ENCODE results near the gene MYOCOS.

The MYOCOS gene

GRCh38 chr1:171637928-171638576 lies 16.0 kb downstream of the MYOCOS start:
- no peak for TF ChIP-seq CTCF (conservative IDR thresholded peaks at IDR 0.05; ENCODE audit: control insufficient read depth, insufficient read depth, low read depth, low read length)

GRCh38 chr1:171640225-171640624 lies 18.2 kb downstream of the MYOCOS start:
- no peak for DNase-seq (ENCODE audit: low read depth)
- H3K4me3 ChIP-seq (ENCODE audit: control insufficient read depth, low read depth, low read length) = no peak overlapping the region
- TF ChIP-seq CTCF (conservative IDR thresholded peaks at IDR 0.05; ENCODE audit: control insufficient read depth, insufficient read depth, low read depth, low read length) = no peak

More at GRCh38 chr1:171637928-171638576, 16.0 kb downstream of the MYOCOS start:
- H3K4me3 ChIP-seq (ENCODE audit: control insufficient read depth, low read depth, low read length) = no peak overlapping the region
- peak; percentile 28 for DNase-seq (ENCODE audit: low read depth)

GRCh38 chr1:171641076-171641864 lies 19.2 kb downstream of the MYOCOS start:
- H3K4me3 ChIP-seq (ENCODE audit: control insufficient read depth, low read depth, low read length) = no peak overlapping the region
- TF ChIP-seq CTCF (conservative IDR thresholded peaks at IDR 0.05; ENCODE audit: control insufficient read depth, insufficient read depth, low read depth, low read length) = no peak
- DNase-seq (ENCODE audit: low read depth) = no peak

DNA sequence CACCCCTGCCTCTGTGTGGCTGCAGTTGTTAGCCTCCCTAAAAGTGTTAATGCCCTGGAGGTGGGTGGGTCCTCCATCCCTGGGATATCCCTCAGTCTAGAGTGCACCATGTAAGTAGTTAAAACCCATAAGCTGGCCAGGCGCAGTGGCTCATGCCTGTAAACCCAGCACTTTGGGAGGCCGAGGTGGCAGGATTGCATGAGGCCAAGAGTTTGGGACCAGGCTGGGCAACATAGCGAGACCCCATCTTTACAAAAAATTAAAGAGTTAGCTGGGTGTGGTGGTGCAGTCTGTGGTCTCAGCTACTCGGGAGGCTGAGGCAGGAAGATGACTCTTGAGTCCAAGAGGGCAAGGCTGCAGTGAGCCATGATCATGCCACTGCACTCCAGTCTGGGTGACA lies 20.2 kb downstream of the MYOCOS start:
- H3K4me3 ChIP-seq (ENCODE audit: control insufficient read depth, low read depth, low read length) = no peak overlapping the region
- DNase-seq (ENCODE audit: low read depth) = no peak
- no peak for TF ChIP-seq CTCF (conservative IDR thresholded peaks at IDR 0.05; ENCODE audit: control insufficient read depth, insufficient read depth, low read depth, low read length)

DNA sequence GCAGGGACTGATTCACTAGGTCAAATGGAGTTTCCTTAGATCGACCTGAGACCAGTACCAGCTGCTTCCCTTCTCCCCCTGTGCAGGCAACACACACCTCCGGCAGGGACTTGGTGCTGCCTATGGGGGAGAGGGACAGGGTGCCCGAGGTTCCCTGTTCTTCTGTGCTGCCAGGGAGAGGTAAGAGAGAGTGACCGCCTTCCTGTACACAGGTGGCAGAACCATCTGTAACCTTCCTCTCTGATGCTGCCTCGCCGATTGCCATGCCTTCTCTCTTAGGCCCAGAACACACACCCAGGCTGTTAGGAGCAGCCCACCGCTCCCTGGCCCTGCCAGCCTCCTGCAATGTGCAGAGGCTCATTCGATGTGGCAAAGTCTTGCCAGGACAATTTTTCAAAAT lies 21.1 kb downstream of the MYOCOS start:
- DNase-seq (ENCODE audit: low read depth) = no peak
- no peak for TF ChIP-seq CTCF (conservative IDR thresholded peaks at IDR 0.05; ENCODE audit: control insufficient read depth, insufficient read depth, low read depth, low read length)
- H3K4me3 ChIP-seq (ENCODE audit: control insufficient read depth, low read depth, low read length) = no peak overlapping the region

GRCh38 chr1:171644805-171645483 lies 22.9 kb downstream of the MYOCOS start:
- peak; percentile 95 for TF ChIP-seq CTCF (conservative IDR thresholded peaks at IDR 0.05; ENCODE audit: control insufficient read depth, insufficient read depth, low read depth, low read length)
- DNase-seq (ENCODE audit: low read depth) = peak; percentile 88
- H3K4me3 ChIP-seq (ENCODE audit: control insufficient read depth, low read depth, low read length) = peak overlapping the region; percentile 3

Data from fibroblast of mammary gland (primary cell).